Stimulated activated naive CD4-positive, alpha-beta T cell (primary cell): ENCODE data around the gene DAPK3.
A peak's percentile ranks its signal among the peaks of the same experiment; 100 is the strongest.
"Not testable (repeated sequence)": the region's sequence is repeated elsewhere in the genome, so short reads cannot be mapped to it uniquely, and the experiment has no call there.

Source experiments
- DNase-seq, 6 experiments: peaks; one replicate each; lab custom pipeline; 2025; lab: John Stamatoyannopoulos, UW

The DAPK3 gene

DNA sequence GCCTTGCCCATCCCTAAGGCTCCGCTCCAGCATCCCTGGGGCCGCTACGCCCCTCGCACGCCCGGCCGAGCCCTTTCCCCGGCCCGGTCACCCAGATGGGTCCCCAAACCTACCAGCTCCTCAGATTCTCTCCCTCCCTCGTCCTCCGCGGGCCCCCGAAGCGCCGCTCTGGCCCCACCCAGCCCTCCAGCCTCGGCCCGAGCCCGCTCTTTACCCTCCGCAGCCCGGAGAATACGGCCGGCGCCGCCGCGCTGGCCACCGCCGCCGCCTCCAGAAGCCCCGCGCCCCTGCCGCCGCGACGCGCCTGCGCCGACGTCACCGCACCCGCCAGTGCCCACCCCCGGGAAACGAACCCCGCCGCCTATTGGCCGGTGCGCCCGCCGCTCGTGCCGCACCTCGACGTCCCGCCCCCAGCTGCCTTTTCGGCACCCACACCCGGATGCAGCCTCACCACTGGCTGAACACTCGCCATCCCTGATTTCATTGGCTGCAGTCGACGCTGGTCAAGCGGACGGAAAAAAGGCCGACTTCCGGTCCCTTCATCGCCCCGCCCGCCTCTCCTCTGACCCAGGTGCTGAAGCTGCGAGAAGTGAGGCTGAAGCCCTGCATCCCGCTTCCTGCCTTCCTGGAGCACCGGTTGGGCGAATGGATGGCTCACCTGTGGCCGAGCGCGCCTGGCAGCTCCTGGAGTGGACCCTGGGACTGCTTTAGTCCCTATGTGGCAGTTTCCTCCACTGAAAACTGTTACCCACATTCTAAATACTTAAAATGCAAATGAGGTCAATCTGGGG lies at the start of gene DAPK3:
Gene DAPK3 (minus strand): TSS at position 292 of the 791 bp plus-strand sequence. CDS start 1,364 bp downstream, outside the sequence.
- peak; percentile 70 to 87 (median 84) for DNase-seq

GRCh38 chr19:4019578-4019977 lies 48.7 kb upstream of the DAPK3 start:
- DNase-seq = no peak

DNA sequence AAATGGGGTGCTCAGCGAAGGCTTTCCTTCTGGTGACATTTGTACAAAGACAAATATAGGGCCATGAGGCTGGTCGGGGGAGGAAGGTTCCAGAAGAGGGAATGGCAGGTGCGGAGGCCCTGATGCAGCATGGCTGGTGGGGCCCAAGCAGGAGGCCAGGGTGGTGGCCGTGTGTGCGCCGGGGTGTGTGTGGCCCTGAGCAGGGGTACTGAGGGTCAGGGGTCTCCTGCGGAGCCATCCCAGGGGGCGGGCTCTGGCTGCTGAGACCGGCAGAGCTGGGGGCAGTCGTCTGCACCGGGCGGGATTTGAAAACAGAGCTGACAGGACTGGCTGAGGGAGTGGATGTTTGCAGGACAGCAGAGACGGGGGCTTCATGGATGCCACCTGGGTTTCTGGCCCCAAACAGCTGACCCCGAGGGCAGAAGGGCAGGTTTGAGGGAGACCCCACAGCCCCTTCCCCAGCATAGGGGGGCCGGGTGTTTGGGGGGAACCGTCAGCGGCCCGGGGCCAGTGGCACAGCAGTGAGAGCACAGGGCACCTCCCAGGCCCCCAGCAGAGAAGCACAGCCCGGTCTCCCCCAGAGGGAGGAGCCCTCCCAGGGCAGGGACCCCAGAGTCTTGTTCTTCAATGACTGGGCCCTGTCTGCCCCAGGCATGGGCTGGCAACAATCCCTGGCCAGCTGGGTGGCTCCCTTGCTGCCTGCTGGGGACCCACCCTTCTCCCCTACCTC lies 48.0 kb upstream of the DAPK3 start:
- DNase-seq = no peak

- no peak for DNase-seq
Observed at GRCh38 chr19:4018140-4018613, 47.3 kb upstream of the DAPK3 start.

DNA sequence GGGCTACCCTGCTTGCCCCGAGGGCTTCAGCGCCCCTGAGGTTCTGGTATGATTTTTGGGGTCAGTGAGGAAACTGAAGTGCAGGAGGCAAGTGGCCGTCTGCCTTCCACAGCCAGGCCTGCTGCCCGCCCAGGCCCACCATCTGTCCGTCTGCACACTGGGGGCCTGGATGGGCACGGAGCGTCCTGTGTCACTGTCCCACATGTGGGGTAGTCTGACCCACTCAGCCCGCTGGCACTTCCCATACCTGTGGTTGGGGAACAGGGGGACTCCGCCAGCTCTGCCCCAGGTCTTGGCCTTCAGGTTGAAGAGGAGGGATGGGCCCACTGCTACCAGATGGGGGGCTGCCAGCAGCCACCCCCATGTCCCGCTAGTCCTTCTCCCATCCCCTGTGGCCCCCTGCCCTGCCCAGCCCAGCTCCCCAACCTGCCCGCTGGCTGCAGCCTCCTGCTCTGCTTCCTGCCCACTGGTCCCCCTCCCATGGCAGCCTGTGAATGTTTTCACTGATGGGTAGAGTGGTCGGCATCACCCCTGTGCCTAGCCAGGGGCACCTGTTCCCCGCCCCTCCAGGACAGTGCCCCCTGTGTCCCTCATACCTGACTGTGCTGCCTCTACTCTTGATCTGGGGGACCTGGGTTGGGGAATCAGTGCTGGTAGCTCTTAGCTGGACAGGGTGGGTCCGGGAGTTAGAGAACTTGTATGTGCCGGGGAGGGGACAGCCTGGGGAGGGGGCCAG lies 46.2 kb upstream of the DAPK3 start:
- DNase-seq = no peak

DNA sequence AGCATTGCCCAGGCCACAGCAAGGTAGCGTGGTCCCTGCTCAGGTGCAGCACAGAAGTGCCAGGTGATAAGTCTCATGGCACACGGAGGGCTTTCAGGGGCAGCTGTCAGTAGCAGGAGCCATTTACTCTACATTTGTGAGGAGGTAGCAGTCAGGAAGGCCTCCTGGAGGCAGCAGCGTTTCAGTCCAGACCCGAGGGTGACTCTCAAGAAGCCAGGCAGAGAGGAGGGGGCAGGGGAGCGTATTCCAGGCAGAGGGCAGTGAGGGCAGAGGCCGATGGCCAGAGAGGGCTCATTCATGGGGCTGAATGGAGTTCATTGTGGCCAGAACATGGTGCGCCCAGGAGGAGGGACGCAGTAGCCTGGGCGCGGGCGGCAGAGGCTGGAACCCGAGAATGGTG lies 45.6 kb upstream of the DAPK3 start:
- no peak for DNase-seq

DNA sequence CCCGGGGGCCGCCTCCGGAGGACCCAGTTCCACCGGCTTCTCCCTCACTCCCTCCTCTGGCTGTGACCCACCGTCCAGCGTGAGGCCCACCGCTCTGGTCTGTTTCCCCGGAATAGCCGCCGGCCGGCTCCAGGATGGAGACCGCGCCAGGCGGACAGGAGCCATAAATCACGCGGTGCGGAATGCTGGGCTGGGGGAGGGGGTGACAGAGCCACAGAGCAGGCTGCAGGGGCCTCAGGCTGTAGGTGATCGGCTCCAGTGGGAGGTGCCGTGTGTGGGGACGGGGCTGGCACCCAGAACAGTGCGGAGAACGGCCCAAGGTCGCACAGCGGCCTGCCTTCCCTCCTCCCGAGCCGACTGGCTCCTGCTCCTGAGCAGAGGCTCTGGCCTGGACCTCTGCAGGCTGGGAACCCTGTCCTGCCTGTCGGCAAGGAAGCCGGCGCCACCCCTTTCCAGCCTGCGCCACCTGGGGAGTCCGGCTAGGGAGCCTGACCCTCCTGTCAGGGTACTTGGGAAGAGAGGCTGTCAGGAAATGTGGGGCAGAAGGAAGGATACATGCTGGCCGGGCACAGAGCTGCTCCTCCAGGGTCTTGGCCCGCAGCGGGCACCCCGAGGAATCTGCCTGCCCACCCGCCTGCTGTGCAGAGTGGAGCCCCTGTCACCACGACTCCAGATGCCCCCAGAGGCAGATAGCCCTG lies 45.0 kb upstream of the DAPK3 start:
- no peak for DNase-seq

DNA sequence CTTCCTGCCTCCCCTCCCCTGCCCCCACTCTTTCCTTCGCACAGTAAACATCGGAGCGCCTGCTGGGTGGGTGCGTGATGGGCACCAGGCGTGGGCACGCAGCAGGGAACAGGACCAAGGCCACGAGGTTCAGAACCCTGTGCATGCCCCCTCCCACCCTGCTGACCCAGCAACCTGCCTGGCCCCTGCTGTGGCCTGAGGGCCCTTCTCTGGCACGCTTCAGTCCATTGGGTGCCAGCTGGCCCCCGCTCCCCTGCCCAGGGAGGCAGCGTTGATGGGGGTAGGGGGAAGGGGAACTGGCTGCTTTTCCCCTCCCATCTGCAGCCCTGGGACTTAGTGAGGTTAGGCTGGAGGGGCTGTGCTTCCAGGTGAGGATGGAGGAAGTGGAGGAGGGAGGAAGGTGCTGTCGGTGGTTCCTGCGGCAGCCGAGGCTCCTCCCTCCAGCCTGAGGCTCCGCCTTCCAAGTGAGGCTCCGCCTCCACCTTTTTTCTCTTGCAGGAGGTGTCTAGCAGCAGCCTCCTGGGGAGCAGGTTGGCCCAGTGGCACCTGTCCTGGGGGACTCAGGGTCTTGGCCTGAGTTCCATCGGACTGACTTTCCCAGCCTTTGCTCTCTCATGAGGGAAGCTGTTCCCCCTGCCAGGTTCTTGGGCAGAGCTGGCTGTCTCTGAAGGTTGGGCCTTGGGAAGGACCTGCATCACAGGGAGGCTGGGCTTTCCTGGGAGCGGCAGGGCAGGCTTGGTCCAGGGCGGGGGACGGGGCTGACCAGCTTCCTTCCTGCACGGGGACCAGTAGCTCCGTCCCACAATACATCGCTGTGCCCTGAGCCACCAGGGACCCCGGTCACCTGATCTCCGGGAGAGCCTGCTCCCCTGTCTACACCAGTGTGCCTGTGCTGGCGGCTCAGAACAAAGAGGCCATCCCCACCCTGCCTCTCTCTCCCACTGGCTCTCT lies 43.9 kb upstream of the DAPK3 start:
- peak in 4 of 6 experiments; percentile 20 to 46 (median 34) for DNase-seq

DNA sequence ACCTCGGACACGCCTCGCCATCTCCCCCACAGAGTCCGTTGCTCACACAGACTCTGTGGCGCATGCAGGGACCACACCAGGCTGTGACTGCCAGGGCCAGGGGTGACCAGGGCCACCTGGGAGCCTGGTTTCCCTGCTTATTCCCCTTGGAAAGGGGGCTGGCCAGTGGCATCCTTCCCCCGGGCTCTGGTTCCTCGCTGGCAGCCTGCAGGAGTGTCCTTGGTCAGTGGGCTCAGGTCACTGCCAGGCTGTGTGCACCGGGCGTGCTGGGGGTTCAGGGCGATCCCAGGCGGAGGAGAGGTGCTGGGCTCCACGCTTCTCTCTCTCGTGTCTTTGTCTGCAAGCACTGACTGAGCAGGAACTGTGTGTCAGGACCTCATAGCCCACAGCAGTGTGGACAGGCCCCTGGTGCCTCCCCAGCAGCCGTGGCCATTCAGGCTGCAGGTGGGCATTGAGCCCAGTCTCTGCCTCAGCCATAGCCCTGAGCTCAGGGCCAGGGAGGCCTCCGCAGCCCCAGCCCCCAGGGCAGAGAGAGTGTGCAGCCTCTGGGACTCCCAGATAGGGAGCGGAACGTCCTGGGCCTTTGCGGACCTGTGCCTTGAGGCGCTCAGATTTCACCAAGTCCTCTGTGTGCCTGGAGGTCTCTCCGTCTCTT lies 43.1 kb upstream of the DAPK3 start:
- no peak for DNase-seq

DNA sequence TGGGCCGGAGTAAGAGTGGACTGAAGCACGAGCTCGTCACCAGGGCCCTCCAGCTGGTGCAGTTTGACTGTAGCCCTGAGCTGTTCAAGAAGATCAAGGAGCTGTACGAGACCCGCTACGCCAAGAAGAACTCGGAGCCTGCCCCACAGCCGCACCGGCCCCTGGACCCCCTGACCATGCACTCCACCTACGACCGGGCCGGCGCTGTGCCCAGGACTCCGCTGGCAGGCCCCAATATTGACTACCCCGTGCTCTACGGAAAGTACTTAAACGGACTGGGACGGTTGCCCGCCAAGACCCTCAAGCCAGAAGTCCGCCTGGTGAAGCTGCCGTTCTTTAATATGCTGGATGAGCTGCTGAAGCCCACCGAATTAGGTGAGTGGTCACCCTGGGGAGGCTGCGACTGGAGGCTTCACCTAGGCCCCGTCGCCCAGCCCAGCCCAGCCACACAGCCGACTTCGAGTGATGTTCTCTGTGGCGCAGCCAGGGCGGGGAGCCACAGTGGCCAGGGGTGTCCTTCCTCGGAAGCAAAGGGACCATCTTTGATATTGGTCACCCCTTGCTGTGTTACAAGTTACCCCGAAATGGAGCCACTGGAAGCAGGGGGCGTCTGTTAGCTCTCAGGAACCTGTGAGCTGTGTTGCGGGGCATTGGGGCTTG lies 42.2 kb upstream of the DAPK3 start:
- no peak for DNase-seq

- DNase-seq = no peak
Observed at GRCh38 chr19:4012092-4012974, 41.4 kb upstream of the DAPK3 start.

DNA sequence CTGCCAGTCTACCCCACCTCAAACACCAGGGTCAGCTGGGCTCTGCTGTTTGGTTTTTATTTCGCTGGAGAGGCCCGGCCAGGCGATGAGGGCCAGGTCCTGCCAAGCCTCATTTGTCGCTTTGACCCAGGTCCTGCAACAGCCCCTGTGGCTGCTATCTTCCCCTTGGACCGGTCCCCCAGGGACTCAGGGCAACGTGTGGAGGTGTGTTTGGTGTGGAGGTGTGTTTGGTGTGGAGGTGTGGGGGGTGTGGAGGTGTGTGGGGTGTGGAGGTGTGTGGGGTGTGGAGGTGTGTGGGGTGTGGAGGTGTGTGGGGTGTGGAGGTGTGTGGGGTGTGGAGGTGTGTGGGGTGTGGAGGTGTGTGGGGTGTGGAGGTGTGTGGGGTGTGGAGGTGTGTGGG lies 40.5 kb upstream of the DAPK3 start:
- not testable (repeated sequence) for DNase-seq

- DNase-seq = no peak
Observed at GRCh38 chr19:4010808-4011110, 39.9 kb upstream of the DAPK3 start.

GRCh38 chr19:4009990-4010807 lies 39.3 kb upstream of the DAPK3 start:
- no peak for DNase-seq

DNA sequence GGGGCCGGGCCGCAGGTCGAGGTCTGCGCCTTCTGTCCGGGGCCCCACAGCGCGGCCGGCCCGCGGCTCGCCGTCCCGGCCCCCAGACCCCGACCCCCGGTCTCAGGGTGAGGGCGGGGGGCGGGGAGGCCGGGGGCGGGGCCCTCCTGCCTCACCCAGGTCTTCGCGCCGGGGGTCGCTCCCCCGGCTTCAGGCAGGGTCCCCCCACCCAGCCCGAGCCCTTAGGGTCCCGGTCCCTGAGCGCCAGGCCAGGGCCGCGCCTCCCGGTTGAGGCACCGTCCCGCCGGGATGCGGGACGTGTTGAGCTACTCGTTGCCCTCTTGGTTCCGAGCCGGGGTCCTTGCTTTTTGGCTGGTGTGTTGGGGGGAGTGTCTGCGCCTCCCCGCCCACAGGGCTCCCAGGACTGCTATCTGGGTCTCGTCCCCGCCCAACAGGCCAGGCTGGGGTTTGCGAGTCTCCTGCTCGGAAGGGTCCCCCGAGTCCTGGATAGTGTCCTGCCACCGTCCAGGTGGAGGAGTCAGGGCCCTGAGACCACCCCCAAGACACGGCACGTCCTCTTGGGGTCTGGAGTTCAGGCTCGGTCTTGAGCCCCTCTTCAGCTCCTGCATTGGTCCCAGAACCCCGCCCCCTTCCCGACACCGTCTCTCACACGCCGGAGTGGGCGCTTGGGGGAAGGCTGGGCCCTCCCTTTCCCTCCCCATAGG lies 37.1 kb upstream of the DAPK3 start:
- DNase-seq = peak in 2 of 6 experiments; percentile 22 to 44

DNA sequence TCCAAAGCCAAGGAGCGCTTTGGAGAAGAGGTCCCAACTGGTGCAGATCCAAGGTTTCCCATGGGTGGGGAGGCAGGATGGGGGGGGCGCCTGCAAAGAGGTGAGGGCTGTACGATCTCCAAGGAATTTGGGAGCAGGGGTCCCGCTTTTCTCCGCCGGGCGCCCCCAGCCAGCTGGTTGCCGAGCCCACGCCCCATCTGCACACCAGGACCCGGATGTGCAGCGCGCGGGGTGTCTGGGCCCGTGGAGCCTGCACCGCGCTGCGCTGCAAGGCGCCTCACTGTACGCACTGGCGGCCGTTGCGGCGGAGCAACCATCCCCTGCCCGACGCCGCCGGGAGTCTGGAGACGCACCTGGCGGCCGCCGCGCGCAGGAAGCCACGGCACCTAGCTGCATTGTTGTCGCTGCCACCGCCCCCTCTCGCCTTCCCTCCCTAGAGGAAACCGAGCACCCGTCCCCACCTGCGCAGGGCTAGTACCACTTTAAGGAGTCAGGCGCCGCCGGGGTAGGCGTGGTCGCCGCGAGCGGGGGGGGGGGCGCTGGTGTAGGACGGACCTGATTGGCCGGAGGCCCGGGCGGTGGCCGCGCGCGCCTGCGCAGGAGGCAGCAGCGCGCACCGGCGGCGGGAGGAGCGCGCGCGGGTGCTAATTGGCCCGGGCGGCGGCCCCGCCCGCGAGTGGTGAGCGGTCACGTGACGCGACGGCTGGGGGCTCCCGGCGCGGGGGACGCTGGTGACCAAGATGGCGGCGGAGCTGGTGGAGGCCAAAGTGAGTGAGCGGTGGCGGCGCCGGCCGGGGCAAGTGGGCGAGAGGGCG lies 36.3 kb upstream of the DAPK3 start, which contains the start of gene PIAS4:
Gene PIAS4 (plus strand): TSS at position 716 of the 815 bp plus-strand sequence. CDS start 25 bp downstream, at position 741.
- DNase-seq = peak; percentile 92 to 98 (median 96)
